ENCODE results near the gene RFX6.
"Not testable (repeated sequence)": the region's sequence is repeated elsewhere in the genome, so short reads cannot be mapped to it uniquely, and the experiment has no call there.

RFX6 gene, protein sequence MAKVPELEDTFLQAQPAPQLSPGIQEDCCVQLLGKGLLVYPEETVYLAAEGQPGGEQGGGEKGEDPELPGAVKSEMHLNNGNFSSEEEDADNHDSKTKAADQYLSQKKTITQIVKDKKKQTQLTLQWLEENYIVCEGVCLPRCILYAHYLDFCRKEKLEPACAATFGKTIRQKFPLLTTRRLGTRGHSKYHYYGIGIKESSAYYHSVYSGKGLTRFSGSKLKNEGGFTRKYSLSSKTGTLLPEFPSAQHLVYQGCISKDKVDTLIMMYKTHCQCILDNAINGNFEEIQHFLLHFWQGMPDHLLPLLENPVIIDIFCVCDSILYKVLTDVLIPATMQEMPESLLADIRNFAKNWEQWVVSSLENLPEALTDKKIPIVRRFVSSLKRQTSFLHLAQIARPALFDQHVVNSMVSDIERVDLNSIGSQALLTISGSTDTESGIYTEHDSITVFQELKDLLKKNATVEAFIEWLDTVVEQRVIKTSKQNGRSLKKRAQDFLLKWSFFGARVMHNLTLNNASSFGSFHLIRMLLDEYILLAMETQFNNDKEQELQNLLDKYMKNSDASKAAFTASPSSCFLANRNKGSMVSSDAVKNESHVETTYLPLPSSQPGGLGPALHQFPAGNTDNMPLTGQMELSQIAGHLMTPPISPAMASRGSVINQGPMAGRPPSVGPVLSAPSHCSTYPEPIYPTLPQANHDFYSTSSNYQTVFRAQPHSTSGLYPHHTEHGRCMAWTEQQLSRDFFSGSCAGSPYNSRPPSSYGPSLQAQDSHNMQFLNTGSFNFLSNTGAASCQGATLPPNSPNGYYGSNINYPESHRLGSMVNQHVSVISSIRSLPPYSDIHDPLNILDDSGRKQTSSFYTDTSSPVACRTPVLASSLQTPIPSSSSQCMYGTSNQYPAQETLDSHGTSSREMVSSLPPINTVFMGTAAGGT

DNA sequence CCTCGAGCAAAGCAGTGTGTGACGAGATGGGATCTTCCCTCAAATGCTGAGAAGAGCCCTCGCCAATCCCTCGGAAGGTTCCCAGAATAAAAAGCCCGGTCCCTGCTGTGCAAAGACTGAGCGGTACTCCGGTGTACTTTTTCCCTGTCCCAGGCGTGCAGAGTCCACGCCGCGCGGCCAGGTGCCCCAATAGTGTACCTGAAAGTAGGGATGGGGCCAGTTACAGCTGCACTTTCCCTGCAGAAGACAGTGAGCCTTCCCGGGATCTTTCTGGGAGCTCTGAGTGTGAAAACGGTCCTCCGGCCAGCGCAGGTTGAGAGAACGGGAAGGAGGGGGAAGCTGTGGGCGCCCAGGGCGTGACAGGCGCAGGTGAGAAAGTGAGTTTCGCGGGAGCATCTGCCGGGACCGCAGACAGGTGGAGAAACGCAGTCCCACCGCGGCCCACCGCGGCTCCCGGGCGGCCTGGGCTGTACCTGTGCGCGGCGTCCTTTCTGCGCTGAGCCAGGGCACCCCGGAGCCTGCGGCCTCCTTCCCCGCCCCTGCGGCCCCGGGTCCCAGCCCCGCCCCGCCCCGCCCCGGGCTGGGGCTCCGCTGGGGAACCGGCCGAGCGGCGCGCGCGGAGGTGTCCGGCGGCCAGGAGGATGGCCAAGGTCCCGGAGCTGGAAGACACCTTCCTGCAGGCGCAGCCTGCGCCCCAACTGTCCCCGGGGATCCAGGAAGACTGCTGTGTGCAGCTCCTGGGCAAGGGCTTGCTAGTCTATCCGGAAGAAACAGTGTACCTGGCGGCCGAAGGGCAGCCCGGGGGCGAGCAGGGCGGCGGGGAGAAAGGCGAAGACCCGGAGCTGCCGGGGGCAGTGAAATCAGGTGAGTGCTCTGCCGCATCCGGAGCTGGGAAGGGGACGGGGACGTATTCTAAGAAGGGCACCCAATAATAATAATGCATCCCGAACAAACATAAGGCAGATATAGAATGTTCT, at the start of gene RFX6:
Gene RFX6 (plus strand): TSS at position 608 of the 977 bp plus-strand sequence. CDS start 34 bp downstream, at position 642.
- in situ Hi-C loops (cut with MboI; ENCODE audit: low pct_unique_long_range_greater_than_20kb, low sequenced_read_pairs), result no loop called here
- DNase-seq, result no peak

- in situ Hi-C loops (cut with MboI; ENCODE audit: low pct_unique_long_range_greater_than_20kb, low sequenced_read_pairs), result no loop called here
- DNase-seq, result no peak
Measured at GRCh38 chr6:116827561-116828240, 49.3 kb upstream of the RFX6 start.

DNA sequence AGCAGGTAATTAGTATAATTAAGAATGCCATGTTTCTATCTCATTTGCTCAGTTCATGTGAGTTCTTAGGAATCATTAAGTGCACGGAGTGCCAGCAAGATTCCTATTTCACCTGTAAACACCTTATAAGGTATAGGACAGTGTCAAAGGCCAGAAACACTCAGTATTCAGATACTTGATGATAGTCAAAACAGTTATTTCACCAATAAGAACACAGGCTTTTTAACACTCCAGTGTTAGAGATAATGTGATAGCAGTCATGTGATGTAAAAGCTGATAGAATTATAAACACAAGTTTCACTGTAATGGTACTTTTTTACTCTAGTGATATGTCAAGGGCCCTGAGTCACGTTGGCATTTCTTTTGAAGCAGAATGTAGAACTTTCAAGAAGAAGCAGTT, 48.1 kb upstream of the RFX6 start, which contains the start of gene GPRC6A:
Gene GPRC6A (minus strand): TSS at position 101 of the 400 bp plus-strand sequence. CDS start 70 bp downstream, at position 31.
- no peak for DNase-seq
- in situ Hi-C loops (cut with MboI; ENCODE audit: low pct_unique_long_range_greater_than_20kb, low sequenced_read_pairs), result no loop called here

GRCh38 chr6:116834526-116834925, 42.5 kb upstream of the RFX6 start:
- in situ Hi-C loops (cut with MboI; ENCODE audit: low pct_unique_long_range_greater_than_20kb, low sequenced_read_pairs); DNase-seq: not testable (repeated sequence)

DNA sequence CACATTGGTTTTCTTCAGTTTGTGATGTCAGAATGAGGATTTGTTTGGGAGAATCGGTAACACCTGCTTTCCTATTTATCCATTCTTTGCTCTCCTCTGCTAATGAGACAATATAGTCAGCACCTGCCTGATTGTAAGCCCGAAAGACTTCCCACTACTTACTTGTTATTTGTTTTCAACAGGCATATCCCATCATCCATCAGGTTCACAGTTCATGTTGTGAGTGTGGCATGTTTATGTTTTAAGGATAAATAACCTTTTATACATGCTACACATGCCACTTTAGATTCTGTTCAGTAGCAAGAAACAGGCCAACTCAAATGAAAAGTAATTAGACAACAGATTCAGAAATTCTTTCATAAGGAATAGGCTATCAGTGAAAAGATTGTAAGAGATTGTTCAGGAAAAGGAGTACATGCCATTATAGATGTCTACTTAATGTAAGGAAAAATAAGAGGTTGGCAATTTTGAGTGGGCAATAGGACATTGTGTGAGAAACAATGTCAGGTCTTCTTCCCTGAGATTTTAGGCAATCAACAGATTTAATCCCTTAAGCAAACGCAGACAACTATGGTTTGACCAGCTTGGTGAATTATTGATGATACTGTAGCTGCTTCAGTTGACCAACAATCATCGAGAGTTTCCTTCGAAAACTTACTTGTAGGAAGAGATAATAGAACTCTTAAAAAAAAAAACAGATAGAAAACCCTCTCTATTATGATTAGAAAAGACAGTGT, 40.3 kb upstream of the RFX6 start:
- in situ Hi-C loops (cut with MboI; ENCODE audit: low pct_unique_long_range_greater_than_20kb, low sequenced_read_pairs), result no loop called here
- no peak for DNase-seq

DNA sequence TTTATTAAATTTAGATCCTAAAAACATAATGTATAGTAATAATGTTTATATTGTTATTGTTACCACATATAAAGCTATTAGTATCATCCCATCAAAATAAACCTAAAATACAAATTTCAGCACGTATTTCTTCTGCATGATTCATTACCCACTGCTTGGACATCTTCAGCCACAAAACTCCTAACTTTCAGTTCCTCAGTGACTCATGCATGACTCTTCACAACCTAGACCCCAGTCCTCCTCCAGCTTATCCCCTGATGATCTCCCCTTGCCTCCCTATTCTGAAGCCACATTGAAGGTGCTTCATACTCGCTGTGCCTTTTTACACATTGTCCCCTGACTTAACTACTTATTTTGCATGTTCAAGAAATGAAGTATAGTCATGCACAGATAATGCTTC, 37.0 kb upstream of the RFX6 start:
- no peak for DNase-seq
- in situ Hi-C loops (cut with MboI; ENCODE audit: low pct_unique_long_range_greater_than_20kb, low sequenced_read_pairs), result no loop called here

- in situ Hi-C loops (cut with MboI; ENCODE audit: low pct_unique_long_range_greater_than_20kb, low sequenced_read_pairs), result no loop called here
- no peak for DNase-seq
Measured at GRCh38 chr6:116842459-116842858, 34.6 kb upstream of the RFX6 start.

GRCh38 chr6:116847227-116847626, 29.8 kb upstream of the RFX6 start:
- DNase-seq, result peak; percentile 49
- in situ Hi-C loops (cut with MboI; ENCODE audit: low pct_unique_long_range_greater_than_20kb, low sequenced_read_pairs), result no loop called here

DNA sequence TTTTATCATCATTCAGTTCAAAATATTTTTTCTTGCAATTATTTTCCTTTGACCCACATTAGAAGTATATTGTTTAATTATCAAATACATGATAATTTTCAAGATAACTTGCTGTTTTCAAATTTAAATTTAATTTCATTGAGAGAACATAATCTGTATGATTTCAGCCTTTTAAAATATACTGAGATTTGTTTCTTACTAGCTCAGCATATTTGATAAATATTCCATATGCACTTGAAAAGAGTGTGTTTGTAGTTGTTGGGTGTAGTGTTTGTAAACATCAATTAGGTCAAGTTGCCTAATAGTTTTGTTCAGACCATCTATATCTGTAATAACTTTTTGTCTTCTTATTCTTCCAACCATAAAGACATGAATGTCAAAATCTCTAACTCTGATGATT, 19.0 kb upstream of the RFX6 start:
- in situ Hi-C loops (cut with MboI; ENCODE audit: low pct_unique_long_range_greater_than_20kb, low sequenced_read_pairs), result no loop called here
- DNase-seq, result no peak

DNA sequence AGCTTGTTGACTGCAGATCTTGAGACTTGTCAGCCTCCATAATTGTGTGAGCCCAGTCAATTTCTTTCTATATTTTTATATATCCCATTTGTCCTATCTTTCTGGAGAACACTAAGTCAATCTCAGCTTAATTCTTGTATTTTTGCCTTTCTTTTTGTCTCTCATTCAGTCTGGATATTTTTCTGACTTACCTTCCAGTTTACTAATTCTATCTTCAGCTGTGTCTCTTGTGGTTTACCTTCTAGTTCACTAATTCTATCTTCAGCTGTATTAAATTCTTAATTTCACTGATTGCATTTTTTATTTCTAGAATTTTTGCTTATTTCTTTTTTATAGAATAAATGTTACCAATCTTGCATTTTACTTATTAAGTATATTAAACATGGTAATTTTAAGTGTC, 17.8 kb upstream of the RFX6 start:
- in situ Hi-C loops (cut with MboI; ENCODE audit: low pct_unique_long_range_greater_than_20kb, low sequenced_read_pairs), result no loop called here
- DNase-seq, result no peak

GRCh38 chr6:116866281-116866871, 10.7 kb upstream of the RFX6 start:
- in situ Hi-C loops (cut with MboI; ENCODE audit: low pct_unique_long_range_greater_than_20kb, low sequenced_read_pairs), result no loop called here
- peak; percentile 8 for DNase-seq

- in situ Hi-C loops (cut with MboI; ENCODE audit: low pct_unique_long_range_greater_than_20kb, low sequenced_read_pairs), result no loop called here
Measured at GRCh38 chr6:116872771-116873170, 4.3 kb upstream of the RFX6 start.

GRCh38 chr6:116876107-116876506, 935 bp upstream of the RFX6 start:
- no peak for DNase-seq
- in situ Hi-C loops (cut with MboI; ENCODE audit: low pct_unique_long_range_greater_than_20kb, low sequenced_read_pairs), result no loop called here

More at GRCh38 chr6:116872771-116873170, 4.3 kb upstream of the RFX6 start:
- no peak for DNase-seq

- in situ Hi-C loops (cut with MboI; ENCODE audit: low pct_unique_long_range_greater_than_20kb, low sequenced_read_pairs), result no loop called here
- no peak for DNase-seq
Measured at GRCh38 chr6:116877743-116878142, 701 bp downstream of the RFX6 start.

DNA sequence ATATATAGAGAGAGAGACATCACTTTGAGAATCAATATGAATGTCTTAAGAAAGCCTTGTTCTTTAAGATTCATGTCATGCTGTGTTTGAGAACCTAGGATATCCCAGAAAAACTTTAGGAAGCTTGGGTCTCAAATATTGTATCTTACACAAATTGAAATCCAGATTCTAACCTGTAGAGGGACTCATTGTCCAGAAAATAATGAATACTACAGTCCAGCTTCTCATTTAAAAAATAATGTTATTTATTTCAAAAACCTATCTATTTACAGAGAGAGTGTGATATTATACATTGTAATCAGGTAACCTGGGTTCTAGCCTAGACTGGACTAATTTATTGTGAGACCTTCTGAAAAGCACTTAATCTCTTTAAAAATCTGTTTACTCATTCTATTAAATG, 4.2 kb downstream of the RFX6 start:
- no peak for DNase-seq
- in situ Hi-C loops (cut with MboI; ENCODE audit: low pct_unique_long_range_greater_than_20kb, low sequenced_read_pairs), result no loop called here

DNA sequence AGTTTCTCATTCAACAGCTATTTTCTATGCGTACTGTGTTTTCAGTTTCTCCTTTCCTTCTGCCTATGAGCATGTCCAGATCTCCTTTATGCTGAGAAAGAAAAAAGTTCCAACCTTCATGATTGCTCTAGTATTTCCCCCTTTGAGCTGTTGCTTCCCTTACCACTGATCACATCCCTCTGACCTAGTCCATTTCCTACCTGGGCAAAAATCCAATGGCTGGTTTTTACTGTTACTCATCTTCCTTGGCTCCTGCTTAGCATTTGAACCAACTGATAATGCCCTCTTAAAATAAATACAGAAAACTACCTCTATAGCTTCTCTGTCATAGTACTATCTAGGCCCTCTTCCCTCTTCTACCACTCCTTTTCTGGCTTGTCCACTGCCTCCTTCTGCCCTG, 6.0 kb downstream of the RFX6 start:
- in situ Hi-C loops (cut with MboI; ENCODE audit: low pct_unique_long_range_greater_than_20kb, low sequenced_read_pairs), result no loop called here
- DNase-seq, result no peak

GRCh38 chr6:116884530-116884929, 7.5 kb downstream of the RFX6 start:
- in situ Hi-C loops (cut with MboI; ENCODE audit: low pct_unique_long_range_greater_than_20kb, low sequenced_read_pairs), result no loop called here
- no peak for DNase-seq
